GM19455 (cell line): Measurements from ENCODE around the gene RBMS1.

Experiments used
- ATAC-seq: cut with Tn5 transposase; IDR thresholded peaks from one replicate; pipeline ENCODE4 v1.9.1; 2021; ENCODE audit not compliant: unreplicated experiment

Gene RBMS1

DNA sequence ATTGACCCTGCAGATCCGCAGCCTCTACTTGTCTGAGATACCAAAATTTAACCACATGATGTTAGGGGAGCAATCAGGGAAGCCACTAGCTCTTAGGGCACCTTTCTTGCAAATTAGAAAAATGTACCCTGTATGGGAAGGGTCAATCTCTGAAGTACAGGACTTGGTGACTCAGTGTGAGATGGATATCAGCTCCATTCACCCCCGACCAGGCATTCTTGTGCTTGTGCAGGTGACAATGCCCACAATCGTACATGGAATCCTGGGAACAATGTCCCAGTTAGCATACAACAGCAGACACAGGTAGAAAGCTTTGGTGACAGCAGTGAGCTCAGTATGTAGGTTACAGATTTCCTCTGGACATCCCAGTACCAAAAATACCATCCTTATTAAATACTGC, 155.9 kb downstream of the RBMS1 start:
- ATAC-seq = no peak

DNA sequence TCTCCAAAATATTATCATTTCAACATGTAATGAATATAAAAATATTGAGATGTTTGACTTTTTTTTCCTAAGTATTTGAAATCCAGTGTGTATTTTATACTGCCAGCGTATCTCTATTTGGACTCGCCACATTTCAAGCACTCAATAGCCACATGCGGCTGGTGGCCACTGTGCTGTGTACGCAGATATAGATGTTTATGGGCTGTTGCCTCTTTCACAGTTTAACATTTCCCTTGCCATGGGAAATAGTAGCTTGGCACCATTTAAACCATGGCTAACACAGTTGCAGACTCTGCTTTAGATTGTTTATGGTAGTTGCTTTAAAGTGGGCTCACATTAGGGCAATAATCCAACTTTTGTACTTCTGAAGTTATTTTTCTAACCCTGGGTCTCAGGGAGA, 157.0 kb downstream of the RBMS1 start:
- no peak for ATAC-seq

DNA sequence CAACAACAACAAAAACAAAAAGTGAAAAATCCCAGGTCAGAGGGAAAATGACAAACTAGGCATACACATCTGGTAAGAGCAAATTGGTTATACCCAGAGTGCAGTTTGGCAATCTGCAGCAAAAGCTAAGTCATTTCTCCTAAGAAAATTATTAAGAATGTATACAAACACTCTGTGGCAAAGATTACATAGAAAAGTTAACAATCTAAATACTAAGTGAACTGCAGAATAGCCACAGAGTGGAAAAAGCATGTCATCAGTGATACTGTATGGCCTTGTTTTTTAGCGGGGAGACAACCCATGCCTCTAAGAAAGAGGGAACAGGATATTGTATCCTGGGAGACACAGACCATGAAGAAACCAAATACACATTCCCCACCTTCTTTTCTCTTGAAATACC, 157.5 kb downstream of the RBMS1 start:
- no peak for ATAC-seq

DNA sequence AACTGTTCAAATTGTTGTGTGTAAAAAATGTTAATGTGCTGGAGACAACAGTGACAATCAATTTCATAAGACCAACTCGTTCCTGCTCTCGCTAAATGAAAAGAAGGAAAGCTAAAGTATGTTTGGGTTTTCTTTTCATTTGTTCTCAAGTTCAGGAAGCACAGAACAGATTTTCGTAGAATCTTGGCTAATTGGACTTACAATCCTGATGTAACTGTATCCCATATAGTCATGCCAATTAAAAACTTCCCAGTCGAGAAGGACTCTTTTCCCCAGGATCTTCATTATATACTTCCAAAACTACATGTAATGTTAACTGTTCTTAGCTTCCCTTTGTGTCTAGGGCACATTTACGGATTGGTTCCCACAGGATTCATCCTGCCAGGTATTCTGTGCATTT, 158.2 kb downstream of the RBMS1 start:
- no peak for ATAC-seq

DNA sequence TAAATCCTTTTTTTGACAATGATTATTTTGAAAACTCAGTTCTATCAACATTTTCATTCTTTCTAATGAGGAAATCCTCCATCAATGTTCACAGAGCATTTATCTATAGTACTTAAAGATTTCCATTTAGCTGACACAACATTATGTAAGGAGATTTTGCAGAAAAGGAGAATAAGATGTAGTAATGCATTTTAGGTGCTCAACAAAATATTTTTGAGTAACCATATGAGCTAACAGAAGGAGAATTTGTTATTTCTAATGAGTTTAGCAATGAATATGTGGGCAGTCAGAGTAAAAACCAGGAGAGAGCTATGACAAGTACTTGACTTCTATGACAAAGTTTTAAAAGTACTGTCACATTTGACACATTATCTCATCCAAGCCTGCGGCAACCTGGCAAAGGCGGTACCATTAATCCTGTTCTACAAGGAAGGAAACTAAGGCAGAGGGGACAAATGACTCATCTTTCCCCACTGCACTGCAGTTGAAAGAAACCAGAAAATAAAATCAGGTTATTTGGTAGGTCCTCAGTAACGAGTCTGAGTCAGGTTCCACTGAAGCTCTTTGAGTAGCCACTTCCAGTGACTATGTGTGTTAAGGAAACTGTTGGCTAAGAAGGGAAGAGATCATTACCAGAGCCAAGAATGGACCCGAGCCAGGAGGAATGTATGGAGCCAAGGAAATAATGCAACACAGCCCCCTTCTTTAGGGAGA, 159.4 kb downstream of the RBMS1 start:
- ATAC-seq = no peak

DNA sequence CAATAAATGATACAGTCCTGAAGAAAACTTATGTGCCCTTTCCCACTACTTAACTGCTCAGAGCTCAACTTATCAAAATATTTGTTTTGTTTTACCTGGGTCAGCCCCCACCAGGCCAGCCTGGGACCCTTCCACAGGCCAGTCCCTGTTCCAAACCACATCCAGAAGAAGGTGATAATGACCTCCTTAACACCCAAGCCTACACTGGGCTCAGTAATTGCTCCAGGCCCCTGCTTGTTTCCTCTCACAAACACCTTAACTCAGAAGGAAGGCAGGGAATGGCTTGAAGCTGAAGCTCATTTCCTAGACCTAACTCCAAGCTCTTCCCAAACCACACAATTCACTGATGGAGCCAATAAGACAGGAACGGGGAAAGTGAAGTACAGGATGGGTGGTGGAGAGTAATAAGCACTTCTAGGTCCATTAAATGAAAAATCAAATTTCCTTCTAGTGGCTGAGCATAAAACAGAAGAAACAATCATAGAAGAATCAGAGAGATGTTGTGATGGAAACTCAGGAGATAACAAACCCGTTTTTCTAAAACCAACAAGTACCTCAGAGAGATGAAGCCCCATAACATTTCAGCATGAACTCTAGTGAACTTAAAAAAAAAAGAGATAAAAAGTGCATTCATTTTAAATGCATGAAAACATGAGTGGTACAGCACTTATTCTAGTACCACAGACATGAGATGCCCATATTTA, 160.1 kb downstream of the RBMS1 start:
- ATAC-seq = no peak

DNA sequence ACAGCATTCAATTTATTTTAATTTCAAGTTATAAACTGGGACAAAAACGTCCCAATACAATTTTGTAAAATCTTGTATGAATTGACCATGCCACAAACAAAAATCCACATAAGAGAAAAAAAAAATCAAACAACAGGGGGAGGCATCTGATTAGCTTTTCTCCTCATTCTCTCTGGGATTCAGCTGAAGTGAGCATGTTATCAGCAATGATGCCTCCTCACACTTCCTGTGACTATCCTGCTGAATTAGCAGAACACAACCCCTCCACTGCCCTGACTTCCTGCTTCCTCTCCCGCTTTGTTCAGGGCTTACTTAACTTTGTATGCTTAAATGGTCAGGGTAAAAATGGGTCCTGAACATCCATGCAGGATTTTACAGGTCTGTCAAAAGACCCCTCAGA, 161.3 kb downstream of the RBMS1 start:
- no peak for ATAC-seq

DNA sequence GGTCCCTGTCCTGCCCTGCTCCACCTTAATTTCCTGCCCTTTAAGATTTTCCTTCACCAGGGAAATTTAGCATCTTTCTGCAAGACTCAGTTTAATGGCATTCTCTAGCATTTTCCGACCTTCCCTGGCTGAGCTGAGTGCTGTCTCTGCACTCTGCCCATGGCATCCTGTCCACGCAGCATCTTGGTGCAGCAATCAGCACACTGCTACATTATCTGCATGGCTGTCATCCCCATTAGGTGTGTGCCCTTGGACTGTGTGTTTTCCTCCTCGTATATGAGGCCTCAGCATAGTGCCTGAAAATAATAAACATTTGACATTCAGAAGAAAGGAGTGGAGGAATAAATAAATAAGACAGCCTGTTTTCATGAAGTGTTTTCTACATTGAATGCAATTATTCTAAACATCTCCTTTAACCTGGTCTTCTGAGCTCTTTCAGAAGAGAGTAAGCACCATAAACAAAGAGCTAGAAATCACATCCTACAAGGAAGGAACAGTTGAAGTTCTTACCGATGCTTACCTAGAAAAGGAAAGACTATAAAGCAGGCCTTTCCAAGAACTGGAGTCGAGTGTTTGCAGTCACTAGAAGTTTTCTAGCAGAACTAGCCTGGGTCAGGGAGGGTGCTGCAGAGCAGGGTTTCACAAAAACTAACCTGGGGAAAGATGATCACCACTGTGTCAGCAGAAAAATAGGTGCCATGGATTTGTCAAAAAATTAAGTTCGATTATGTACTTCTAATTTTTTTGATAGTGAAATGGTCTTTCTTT, 162.2 kb downstream of the RBMS1 start:
- no peak for ATAC-seq

DNA sequence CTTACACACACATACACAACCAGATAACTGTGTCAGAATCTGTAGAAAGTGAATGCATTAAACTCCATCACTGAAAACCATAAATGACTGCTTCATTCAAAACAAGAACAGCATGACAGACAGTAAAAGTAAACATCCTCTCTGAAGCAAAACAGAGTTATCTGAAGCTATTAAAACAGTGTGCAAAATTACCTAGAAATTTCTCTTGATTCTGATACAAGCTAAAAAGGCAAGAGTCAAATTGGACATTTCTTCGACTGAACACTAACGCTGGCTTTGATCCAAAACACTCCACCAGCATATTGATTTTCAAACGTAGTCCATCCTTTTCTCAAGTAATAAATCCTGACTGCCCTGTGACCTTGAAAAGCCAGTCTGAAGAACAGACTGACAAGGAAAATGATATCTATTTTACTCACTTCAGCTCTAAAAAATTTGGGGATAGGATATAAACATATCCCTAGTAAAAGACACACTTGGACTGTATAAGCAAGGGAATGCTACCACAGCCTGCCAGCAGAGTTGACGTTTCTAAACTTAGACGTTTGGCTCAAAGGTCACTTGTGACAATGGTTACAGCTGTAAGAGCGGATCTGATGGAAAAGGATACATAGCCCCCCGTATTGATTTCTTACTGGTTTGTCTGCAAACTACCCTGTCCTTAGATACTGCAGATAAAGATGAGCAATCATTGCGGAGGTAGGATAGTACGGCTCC, 164.6 kb downstream of the RBMS1 start:
- ATAC-seq = no peak

DNA sequence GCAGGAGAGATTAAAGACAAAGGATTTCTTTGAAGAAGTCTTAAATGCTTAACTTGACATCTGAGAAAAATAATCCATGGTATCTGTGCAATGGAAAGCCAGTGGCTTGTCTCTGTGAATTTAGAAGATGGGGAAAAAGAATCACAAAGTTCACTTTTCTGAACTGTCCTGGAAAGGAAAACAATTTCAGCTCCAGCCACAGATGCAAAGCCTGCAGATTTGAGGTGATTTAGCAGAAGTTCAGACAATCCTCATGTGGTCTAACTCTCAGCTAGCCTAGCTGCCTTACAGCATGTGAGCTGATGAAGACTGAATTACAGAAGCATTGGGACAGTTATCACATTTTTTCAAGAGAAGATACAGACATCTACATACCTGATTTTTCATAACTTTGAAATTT, 166.8 kb downstream of the RBMS1 start:
- ATAC-seq = no peak

DNA sequence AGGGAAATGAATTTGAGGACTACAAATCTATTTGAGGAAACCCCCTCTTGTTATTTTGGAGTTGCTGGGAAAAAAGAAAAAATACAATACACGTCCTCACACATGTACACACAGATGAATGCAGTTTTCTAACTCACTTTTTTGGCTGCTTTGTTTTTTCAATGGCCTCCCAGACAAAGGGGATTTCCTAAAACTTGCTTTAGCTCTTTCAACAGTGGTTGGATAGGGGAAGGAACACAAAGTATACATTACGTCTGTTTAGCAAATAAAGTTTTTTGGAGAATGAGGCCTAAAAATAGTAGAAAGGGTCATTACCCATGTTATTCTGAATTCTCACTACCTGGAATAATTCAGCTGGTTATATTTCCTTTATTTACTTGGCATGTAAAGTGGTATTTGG, 168.2 kb downstream of the RBMS1 start:
- no peak for ATAC-seq

DNA sequence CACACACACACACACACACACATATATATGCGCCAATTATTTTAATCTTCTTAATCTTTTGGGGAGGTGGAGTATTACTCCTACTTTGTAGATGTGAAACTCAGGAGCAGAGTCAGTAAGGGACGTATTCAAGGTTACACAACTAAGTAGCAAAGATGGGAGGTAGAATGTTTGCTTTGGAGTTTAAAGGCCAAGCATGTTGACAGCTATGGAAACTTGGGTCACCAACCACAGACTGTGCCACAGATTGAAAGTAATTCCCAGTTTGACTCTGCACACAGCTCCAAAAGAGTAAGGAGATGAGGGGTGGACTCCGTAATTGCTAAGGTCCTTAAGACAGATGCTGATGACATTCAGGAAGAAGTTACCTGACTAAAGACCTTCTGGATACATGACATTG, 168.7 kb downstream of the RBMS1 start:
- no peak for ATAC-seq

DNA sequence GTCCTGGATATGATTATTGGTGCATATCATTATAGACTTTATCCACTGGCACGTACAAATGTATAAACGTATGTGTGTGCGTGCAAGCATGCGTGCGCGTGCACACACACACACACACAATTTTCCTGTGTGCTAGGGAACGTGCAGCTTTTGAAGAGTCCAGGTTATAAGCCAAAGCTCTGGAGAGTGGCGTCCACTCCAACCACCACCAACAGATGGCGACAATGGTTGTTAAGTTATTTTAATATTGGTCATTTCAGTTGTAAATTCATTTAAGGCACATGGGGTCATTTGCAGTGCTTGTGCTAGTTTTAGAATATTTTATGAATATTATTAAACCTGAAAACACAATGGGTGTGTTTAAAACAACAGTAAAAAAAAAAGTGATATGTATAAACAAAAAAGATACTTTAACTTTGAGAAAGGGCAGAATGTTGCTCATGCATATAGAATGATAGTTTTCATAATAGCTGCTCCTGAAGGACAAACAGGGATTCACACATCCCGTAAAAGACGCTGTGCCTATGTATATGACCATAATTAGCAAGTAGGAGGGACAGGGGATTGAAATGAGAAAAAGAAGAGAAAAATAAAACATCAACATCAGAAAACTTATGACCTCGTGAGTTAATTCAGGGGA, 169.3 kb downstream of the RBMS1 start:
- peak; percentile 61 for ATAC-seq

DNA sequence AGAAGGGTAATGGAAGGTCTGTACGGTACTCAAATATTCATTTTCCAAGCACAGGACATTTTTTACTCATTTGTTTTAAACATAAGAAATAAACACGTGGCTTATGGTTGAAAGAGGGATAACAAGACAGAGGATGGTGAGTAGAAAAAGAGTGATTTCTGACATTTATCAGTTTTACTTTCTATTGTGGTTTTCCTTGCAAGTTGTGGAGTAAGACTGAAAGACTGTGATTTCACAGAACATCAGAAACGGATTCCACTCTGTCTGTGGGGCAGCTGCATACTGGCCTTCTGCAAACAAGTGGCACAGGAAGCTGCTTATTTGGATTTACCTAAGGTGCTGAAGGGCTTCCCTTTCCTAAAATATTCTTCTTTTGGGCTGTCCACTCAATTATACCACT, 171.3 kb downstream of the RBMS1 start:
- peak; percentile 77 for ATAC-seq

DNA sequence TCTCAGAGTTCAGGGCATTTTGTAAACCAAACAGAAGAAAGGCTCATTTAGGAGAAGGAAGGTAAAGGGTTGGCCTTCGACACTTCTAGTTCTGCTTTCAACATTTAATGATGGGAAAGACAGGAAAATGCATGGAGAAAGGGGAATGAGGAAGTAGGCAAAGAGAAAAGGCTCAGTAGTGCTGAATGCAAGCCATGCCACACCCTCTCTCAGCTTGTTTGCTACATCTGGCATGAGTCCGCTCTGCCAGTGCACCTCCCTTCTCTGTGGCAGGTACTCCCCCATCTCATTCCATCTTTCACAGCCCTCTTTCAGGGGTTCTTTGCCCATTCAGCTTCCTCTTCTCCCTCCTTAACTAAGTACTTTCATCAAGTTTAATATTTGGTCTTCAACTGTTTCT, 172.6 kb downstream of the RBMS1 start:
- ATAC-seq = no peak

DNA sequence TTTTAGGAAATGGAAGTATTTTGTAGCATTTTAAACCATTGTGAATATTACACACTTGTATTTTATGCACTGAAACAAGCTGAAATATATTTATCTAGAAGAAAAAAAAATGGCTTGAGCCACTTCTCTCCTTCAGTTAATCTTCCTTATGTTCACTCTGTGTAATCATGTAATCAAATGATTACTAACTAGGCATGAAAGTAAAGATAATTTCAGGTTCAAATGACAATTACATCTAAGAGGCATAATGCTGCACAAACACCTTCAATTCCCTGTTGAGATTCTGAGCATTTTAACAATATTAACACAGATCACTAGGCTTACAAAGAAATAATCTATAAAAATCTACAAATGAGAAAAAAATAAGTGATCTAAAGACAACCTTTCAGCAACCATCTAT, 173.9 kb downstream of the RBMS1 start:
- no peak for ATAC-seq

DNA sequence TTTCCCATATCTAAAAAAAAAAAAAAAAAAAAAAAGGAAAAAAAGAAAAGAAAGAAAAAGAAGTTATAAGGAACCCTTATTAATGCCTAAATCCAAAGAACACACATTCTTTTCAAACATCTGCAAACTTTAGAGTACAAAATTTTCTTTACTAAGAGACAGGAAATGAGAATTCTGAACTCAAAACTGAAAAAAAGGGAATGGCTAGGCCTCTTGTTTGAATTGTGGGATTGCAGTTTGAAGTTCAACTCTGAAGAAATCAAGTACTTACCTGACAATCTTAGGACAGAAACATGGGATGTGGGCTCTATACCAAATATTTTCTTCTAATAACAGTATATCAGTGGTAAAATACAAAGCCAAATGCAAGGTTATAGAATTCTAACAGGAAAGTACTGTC, 175.4 kb downstream of the RBMS1 start:
- no peak for ATAC-seq

DNA sequence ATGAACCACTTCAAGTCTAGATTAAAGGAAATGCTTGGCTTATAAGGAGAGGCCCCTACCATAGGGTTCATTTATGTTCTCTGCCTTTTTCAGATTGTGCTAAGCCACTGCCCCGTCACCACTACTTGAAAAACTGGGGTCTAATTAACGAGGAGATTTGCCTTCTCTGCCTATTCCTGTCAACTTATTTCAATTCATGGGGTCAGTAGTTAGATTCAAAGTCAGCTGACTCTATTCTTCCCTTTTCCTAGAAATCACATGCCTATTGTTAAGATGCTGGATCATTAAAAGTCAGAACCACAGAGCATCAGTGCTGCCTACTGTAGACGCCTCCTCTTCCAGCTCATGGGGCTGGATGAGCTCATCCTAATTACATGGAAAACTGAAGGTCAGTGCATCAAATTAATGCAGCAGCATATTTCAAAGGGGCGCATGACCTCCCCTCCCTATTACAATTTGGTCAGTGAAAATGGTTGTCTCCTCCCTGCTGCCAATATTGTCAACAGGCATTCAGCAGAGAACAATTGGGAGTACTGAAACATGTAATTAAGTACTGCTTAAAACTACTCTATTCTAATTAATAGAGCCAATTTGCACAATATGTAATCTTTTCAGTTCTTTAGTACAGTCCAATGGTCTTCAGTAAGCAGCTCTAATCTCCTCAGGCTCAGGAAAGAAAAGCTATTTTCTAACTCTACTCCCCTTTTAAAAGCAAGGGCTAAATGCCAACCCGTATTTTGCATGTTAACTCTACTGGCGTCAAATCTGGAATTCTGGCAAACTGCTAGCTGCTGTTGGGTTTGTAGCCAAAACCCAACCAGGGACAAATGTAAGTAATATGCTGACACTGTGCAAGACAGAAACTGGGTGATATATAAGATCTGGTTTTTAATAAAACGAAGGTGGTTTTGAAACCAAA, 176.2 kb downstream of the RBMS1 start:
- ATAC-seq = no peak

DNA sequence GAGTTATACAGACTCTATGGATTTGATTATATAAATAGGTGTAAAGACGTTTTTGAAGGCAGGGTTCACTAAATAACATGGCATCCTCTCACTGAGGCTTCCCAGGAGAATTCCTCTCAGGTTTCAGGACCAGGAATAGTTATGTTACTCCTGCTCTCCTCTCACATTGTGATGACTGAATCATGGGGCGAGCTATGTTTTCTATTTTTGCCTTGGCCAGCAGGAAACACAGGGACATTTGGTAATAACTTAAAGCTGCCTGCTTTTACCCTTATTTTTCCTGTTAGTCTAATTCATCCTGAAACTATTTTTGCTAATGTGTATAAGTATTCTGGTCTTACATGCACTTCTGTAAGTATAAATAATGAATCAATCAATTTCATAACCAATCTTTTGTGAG, 178.3 kb downstream of the RBMS1 start:
- ATAC-seq = no peak
